Measurements from ENCODE around the gene ERCC6L.

DNA sequence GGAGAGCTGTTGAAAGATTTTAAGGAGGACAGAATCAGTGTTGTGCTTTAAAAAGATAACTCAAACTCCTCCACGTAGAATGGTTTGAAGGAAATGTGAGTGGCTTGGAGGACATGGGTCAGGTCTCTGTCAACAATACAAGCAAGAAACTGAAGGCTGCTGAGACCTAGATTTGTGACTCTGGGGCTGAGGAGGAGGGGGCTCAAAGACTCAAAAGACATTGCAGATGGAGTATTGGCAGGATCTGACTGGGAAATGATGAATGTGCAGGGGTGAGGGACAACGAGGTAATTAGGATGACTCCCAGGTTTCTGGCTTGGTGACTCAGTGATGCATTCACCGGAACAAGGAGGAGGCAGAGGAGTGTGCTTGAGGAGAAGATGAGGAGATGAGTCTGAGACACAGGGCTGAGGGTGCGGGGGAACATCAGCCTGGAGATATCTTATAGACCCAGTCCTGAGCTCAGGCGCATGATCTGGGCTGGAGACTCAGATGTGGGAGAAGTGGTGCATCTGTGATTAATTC, 41.6 kb upstream of the ERCC6L start:
- TF ChIP-seq POLR2A (IDR thresholded peaks at IDR 0.05), result no peak
- TF ChIP-seq CTCF (IDR thresholded peaks at IDR 0.05), result no peak
